GM13977 (cell line): ENCODE data around the gene CPSF7.

Experiments
- DNase-seq: peaks from one replicate; pipeline ENCODE4 v3.0.0; 2012; ENCODE audit warnings: low spot score
- in situ Hi-C: fragments of 300-500 bp; cut with MboI; formaldehyde crosslinking; loops from one replicate; pipeline ENCODE4 v1.12.0; 2022; ENCODE audit warnings: low sequenced_read_pairs, low pct_unique_long_range_greater_than_20kb, mixed read lengths, inconsistent platforms; ENCODE audit not compliant: unreplicated experiment
- TF ChIP-seq, protein P1 (sequence below): IDR thresholded peaks from 2 replicates; pipeline ENCODE4 v1.5.1; 2012; ENCODE audit warnings: mild to moderate bottlenecking, control low read depth; ENCODE audit not compliant: insufficient read depth; ENCODE audit errors: extremely low read depth, missing control alignments

The CPSF7 gene

DNA sequence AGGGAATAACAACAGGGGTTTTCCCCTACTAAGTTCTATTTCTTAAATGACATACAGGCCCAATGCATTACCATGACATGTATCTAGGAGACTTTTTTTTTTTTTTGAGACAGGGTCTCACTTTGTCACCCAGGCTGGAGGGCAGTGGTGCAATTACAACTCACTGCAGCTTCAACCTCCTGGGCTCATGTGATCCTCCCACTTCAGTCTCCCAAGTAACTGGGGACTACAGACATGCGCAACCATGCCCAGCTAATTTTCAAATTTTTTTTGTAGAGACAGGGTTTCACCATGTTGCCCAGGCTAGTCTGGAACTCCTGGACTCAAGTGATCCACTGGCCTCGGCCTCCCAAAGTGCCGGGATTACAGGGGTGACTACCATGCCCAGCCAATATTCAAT, 7.5 kb downstream of the CPSF7 start:
- no peak for DNase-seq
- in situ Hi-C loops, result no loop called here
- TF ChIP-seq, protein P1, sequence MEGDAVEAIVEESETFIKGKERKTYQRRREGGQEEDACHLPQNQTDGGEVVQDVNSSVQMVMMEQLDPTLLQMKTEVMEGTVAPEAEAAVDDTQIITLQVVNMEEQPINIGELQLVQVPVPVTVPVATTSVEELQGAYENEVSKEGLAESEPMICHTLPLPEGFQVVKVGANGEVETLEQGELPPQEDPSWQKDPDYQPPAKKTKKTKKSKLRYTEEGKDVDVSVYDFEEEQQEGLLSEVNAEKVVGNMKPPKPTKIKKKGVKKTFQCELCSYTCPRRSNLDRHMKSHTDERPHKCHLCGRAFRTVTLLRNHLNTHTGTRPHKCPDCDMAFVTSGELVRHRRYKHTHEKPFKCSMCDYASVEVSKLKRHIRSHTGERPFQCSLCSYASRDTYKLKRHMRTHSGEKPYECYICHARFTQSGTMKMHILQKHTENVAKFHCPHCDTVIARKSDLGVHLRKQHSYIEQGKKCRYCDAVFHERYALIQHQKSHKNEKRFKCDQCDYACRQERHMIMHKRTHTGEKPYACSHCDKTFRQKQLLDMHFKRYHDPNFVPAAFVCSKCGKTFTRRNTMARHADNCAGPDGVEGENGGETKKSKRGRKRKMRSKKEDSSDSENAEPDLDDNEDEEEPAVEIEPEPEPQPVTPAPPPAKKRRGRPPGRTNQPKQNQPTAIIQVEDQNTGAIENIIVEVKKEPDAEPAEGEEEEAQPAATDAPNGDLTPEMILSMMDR, result no peak

DNA sequence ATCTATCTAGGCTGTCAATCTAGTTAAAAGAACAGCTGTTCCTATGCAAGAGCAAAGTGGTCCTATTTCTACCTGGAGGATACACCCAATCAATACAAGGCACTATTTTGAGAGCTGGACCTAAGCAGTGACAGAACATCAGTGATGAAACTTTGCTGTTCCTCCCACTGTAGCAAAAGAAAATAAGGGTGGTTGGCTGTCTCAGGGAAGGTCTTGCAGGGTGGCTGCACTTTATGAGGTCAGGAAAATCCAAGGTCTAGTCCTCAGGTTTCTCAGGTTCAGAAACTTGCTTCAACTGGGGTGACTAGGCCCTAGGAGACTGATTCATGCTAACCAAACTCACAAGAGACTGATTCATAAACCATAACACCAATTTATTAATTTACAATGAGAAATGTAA, 11.6 kb downstream of the CPSF7 start:
- DNase-seq, result no peak
- TF ChIP-seq, protein P1, result no peak
- in situ Hi-C loops, result no loop called here

DNA sequence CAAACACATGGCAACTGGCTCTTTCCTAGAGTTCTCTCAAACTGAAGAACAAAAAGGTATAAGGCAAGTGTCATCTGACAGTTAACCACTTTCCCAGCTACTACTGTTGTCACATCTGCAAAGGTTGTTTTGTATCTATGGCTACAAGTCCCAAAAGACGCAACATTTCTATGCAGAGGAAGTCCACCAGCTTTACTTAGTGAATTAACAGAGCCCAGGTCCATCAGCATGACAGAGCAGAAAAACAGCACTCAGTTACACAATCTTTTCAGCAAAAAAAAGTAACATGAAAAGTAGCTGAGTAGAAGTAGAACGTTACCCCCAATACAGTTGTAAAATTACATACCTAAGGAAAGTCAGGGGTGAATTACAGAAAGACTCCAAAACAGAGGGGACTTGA, 12.1 kb downstream of the CPSF7 start:
- in situ Hi-C loops, result no loop called here
- TF ChIP-seq, protein P1, result no peak
- no peak for DNase-seq

DNA sequence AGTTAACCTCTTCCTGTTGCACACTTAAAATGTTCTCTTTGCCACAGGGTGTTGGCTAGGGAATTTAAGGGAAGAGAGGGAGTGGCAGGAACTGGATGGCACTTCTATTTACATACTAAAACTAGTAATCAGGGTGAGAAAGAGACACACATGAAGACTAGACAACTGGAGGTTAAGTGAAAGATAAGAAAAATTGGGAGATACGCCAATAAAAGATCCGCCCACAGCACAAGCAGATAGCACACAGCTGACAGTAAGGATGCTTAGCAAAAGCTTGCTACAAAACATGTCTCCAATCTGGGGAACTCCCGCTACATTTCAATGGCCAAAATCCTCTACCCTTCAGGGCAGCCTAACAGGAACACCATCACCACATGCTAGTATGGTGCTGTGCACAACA, 12.8 kb downstream of the CPSF7 start:
- no peak for DNase-seq
- in situ Hi-C loops, result no loop called here
- TF ChIP-seq, protein P1, result no peak

DNA sequence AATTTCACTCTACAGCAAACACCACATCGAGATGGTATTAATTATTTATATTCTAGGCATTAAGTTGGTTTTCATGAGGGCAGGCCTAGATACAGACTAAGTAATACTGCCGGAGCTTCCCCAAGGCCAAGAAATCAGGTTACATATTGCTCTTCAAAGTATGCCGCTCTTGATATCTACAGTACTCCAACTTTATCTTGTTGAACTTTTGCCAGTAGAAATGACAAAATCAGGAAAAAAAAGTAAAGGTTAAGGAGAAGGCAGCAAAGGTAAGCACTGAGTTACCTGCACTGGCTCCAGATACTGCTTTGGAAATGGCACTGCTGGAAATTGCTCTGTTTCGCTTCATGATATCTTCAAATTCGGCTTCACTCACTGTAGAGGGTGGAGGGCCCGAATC, 14.4 kb downstream of the CPSF7 start:
- in situ Hi-C loops, result no loop called here
- DNase-seq, result no peak
- TF ChIP-seq, protein P1, result no peak

DNA sequence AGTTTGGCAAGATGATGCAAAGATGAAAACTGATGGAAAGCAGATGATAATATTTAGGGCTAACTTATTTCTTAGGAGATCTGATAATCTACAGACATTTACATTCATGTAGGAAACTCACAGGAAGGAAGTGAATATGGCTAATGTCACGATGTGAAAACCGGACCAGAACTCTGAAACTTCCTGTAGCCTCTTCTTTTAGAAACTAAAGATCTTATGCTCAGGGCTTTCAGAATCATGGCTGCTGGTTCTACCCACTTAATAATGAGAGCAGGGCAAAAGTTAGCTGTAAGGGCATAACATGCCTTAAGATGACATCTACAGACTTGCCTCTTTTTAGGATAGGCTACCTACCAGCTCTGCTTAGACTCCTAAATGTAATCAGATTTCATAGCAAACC, 15.2 kb downstream of the CPSF7 start:
- TF ChIP-seq, protein P1, result no peak
- no peak for DNase-seq
- in situ Hi-C loops, result no loop called here

DNA sequence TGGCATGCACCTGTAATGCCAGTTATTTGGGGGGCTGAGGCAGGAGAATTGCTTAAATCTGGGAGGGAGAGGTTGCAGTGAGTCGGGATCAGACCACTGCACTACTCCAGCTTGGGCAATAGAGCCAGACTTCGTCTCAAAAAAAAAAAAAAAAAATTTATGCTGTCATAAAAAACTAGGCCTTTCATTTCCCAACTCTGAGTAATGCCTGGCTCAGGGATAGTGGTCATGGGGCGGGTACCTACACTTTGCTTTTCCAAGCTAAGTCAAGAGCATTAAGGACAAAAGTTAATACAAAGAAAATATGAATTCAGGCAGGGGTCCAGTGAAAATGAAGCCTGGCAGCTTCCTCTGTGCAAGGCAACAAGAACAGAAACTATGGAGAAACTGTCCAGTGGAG, 16.3 kb downstream of the CPSF7 start:
- no peak for DNase-seq
- TF ChIP-seq, protein P1, result no peak
- in situ Hi-C loops, result no loop called here
